Esophagus mucosa (tissue), 1 donor: ENCODE results near the gene PRAMEF17. TPM values are rescaled to one million over a fixed set of nuclear protein-coding genes. Genes with fewer than 3 reads are reported as not detected.
"Not testable (repeated sequence)": the region's sequence is repeated elsewhere in the genome, so short reads cannot be mapped to it uniquely, and the experiment has no call there.

ENCODE experiments used
- ATAC-seq: fragments of 200-7000 bp; cut with Tn5 transposase; one replicate; pipeline ENCODE4 v1.9.1; 2020
- total RNA-seq: library from RNA; stranded (reverse); gene quantifications from one replicate; pipeline ENCODE4 v1.2.4, GENCODE V29; 2023
- donor health status: DM: yes; HTN: yes; CAD: no.

PRAMEF17 gene, protein sequence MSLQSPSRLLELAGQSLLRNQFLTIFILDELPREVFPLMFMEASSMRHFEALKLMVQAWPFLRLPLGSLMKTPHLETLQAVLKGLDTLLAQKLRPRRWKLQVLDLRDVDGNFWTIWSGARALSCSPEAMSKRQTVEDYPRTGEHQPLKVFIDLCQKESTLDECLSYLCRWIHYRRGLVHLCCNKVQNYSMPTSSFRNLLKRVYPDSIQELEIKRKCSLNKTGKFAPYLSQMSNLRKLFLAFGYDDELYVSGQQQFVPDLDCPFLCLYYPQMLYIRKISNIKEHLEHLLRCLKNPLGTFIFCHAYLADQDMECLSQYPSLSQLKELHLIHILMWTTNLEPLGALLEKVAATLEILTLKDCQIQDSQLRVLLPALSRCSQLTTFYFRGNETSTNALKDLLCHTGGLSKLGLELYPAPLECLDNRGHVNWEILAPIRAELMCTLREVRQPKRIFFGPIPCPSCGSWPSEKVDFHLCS
- total RNA-seq = not detected

DNA sequence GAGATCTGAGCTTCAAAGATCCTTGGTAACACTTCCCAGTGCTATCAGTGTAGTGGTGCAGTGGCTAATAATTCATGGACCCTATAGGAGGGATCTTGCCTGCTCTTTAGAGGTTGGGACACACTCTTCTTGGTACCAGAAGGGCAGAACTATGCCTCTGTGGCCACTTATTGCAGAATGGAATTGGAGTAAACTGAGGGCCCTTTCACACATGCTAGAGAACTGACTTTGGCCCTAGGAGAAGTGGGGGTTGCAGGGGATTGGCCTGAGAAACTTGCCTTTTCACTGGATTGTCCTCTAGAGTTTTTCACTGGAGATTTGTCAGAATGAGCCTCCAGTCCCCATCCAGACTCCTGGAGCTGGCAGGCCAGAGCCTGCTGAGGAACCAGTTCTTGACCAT is at the start of gene PRAMEF17:
PRAMEF17 (plus strand) TSS at position 301 of the 400 bp plus-strand sequence; CDS start at position 327, 26 bp downstream.
- ATAC-seq = not testable (repeated sequence)

DNA sequence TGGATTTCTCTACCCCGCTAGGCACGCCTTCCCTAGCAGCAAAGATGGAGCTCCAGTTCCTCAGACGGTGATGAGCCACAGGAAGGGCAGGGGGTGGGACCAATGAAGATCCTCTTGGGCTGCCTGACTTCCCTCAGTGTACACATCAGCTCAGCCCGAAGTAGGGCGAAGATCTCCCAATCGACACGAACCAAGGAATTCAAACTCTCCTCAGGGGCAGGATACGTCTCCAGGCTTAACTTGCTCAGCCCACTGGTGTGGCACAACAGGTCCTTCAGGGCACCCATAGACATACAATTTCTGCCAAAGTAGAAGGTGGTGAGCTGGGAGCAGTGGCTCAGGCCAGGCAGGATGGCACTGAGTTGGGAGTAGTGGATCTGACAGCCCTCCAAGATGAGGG is 46.9 kb upstream of the PRAMEF17 start:
- not testable (repeated sequence) for ATAC-seq

DNA sequence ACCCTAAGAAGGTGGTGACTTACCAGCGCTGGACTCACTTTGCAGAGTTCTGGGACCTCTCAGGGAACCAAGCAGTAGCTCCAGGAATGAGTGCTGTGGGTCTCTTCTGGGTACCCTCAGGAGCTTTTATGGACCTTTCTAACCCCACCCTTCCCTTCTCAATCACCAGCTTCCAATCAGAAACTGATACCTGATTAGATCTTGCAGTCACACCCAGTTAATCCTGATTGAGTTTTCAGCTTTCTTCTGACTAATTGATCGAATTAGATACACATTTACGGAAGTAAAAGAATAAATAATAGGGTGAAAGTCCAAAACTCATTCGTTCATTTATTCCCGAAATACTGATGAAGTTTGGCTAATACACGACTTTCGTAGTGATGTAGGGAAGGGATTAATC is 42.4 kb upstream of the PRAMEF17 start, which contains the start of gene PRAMEF14:
PRAMEF14 (minus strand) TSS at position 101 of the 400 bp plus-strand sequence. CDS start 1,820 bp downstream, outside the sequence.
- not testable (repeated sequence) for ATAC-seq

DNA sequence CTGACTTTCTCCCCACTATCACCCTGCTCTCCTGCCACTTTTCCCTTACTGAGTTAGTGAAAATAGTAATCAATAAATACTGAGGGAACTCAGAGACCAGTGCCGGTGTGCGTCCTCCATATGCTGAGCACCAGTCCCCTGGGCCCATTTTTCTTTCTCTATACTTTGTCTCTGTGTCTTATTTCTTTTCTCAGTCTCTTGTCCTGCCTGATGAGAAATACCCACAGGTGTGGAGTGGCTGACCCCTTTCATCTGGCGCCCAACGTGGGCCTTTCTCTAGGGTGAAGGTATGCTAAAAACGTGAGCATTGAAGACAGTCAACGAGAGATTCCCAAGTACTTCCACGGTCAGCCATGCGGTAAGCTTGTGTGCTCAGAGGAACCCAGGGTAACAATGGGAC is 36.0 kb upstream of the PRAMEF17 start:
- not testable (repeated sequence) for ATAC-seq

DNA sequence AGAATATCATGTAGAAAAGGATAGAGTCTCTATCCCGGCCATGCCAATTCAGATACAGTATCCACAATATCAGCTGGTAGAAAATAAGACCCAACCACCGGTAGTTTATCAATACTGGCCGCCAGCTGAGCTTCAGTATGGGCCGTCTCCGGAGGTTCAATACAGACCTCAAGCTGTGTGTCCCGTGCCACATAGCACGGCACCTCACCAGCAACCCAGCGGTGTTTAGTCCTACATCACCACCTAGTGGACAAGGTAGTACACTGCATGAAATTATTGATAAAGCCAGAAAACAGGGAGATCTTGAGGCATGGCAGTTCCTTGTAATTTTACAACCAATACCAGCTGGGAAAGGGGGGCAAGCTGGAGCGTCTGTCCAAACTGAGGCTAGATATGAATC is 35.0 kb upstream of the PRAMEF17 start:
- not testable (repeated sequence) for ATAC-seq

DNA sequence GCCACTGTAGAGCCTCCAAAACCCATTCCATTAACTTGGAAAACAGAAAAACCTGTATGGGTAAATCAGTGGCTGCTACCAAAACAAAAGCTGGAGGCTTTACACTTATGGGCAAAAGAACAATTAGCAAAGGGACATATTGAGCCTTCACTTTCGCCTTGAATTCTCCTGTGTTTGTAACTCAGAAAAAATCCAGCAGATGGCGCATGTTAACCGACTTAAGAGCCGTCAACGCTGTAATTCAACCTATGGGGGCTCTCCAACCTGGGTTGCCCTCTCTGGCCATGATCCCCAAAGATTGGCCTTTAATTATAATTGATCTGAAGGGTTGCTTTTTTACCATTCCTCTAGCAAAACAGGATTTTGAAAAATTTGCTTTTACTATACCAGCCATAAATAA is 32.7 kb upstream of the PRAMEF17 start:
- ATAC-seq = not testable (repeated sequence)

DNA sequence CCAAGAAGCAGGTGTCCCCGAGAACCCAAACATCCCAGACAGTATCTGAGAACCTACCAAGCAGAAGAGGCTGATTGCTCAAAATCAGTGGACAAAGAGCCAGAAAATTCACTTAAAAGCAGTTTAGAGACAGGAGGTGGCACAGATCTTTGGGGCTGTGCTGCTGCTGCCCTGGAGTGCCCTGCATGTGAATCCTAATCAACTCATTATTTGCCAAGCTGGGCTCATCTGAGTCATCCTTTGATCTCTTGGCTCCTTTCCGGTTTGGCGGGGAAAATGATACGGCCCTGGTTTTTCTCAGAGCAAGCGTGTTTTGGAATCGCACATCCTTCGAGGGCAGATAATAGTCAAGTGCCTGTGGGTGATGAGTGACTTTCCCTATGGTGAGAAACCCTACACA is 27.1 kb upstream of the PRAMEF17 start:
- not testable (repeated sequence) for ATAC-seq

DNA sequence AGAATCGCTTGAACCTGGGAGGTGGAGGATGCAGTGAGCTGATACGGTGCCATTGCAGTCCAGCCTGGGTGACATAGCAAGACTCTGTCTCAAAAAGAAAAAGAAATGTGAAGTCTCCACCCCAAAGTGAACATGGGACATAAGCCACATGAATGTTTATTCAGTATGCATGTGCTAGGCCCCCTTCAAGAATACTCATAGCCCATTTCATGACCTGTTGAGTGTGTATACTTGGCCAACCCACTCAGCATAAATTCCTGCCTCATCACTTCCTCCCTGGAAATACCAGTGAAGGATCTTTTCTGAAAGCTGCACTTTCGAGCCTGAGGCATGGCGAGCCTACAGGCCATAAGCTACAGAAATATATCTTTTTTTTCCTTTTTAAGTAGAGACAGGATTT is 24.5 kb upstream of the PRAMEF17 start:
- not testable (repeated sequence) for ATAC-seq

DNA sequence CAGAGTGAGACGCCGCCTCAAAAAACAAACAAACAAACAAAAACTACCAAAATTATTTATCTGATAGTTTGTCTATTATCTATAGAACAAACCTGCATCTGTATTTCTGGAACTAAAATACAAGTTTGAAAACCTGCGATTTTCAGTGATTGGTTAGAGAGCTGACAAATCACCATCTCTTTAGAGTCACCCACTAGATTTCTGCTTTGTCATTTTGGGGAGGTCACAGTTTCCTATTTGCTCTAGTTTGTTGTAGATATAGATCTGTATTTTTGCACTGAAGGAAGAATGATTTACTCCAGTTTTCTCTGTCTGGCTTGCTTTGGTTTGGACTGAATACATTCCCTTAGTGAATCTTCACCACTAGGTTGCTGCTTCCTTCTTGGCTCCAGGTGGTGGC is 22.9 kb upstream of the PRAMEF17 start:
- not testable (repeated sequence) for ATAC-seq

DNA sequence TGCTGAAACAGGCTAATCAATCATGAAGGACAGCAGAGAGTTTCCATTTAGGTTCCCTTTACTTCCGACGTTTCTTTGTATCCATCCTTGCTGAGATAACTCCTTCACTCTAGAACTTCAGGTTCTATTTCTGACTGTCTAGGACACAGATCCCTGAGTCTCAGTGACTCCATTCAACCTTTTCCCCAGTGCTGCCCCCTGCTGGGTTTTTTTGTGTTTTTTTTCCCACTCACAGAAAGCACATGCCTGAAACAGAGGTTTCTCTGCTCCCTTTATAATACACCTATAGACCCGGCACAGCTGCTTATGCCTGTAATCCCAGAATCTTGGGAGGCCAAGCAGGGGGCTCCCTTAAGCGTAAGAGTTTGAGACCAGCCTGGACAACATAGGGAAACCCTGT is 20.9 kb upstream of the PRAMEF17 start:
- ATAC-seq = not testable (repeated sequence)

DNA sequence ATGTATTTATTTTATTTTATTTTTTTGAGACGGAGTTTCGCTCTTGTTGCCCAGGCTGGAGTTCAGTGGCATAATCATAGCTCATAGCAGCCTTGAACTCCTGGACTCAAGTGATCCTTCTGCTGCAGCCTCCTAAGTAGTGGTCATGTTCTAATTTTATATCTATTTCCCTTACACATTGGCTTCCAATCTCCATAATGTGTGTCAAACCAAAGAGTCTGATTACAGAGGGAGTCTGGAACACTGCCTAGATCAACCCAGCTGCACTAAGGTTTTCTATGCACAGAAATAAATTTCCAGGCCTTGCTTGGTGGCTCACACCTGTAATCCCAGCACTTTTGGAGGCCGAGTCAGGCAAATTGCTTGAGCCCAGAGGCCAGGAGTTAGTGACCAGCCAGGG is 10.4 kb upstream of the PRAMEF17 start:
- ATAC-seq = not testable (repeated sequence)

DNA sequence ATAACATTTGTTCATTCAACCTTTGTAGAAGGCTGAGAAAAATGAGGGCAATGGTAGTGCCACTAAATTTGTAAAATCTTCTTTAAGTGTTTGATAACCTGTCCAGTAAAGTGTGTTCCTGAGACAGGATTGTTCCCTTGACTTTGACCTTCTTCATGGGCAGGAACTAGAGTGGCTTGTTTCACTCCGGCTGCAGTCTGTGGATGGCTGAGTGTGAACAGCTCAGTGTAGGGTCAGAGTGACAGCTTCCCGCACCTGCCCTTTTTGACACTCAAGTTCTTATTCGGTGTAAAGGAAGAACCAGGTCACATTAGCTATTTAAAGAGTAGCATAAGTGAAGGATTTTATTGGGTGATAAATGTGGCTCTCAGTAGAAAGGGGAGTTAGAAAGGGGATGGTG is 9.1 kb upstream of the PRAMEF17 start:
- ATAC-seq = not testable (repeated sequence)

DNA sequence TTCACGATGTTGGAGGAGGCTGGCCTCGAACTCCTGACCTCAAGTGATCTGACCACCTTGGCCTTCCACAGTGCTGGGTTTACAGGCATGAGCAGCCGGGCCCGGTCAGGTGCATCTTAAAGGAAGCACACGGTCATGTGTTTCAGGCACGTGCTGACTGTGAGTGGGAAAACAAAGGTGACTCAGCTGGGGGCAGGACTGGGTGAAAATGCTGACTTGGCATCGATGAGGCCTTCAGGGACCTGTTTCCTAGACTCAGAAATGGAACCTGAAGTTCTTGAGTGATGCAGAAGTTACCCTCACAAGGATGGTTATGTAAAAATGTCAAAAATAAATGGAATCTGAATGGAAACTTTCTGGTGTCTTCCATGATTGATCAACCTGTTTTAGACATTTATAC is 3.6 kb downstream of the PRAMEF17 start:
- ATAC-seq = not testable (repeated sequence)

DNA sequence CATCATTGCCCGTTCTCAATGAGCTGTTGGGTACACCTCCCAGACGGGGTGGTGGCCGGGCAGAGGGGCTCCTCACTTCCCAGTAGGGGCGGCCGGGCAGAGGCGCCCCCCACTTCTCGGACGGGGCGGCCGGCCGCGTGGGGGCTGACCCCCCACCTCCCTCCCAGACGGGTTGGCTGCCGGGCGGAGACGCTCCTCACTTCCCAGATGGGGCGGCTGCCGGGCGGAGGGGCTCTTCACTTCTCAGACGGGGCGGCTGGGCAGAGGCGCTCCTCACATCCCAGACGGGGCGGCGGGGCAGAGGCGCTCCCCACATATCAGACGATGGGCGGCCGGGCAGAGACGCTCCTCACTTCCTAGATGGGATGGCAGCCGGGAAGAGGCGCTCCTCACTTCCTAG is 5.3 kb downstream of the PRAMEF17 start:
- not testable (repeated sequence) for ATAC-seq

DNA sequence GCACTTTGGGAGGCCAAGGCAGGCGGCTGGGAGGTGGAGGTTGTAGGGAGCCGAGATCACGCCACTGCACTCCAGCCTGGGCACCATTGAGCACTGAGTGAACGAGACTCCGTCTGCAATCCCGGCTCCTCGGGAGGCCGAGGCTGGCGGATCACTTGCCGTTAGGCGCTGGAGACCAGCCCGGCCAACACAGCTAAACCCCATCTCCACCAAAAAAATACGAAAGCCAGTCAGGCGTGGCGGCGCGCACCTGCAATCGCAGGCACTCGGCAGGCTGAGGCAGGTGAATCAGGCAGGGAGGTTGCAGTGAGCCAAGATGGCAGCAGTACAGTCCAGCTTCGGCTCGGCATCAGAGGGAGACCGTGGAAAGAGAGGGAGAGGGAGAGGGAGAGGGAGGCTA is 5.9 kb downstream of the PRAMEF17 start:
- ATAC-seq = not testable (repeated sequence)

DNA sequence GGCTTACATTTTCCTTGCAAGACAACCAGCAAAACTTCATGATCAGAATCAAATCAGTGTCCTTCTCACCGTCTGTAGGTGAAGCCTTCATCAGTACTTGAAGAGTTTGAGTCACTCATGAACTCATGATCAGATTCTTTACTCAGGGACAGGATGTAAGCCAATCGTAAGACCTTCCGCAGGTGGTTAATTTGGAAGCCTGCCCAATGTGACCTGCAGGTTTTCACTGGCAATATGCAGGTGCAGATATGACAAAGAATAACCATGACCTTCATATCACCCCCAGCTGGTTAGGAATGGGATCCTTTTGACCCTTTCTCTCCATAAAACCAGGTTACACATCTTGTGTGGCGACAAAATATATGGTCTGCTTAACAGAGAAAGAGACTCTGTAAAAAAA is 18.4 kb downstream of the PRAMEF17 start:
- no peak for ATAC-seq

DNA sequence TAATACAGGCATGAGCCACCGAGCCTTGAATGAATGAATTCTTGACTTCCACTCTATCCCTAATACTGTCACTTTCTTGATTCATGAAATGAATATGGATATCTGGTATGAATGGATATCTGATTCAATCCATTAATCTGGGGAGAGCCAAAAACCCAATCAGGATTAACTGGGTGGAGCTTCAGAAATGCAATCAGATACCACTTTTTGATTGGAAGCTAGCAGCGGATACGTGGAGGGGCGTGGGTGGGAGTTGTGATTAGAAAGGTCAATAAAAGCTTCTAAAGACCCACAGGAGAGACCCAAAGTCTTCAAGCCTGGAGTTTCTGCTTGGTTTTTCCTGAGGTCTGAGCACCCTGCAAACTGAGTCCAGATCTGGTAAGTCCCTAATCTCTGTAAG is 20.7 kb downstream of the PRAMEF17 start, which contains the start of gene PRAMEF20:
PRAMEF20 (plus strand) TSS at position 301 of the 400 bp plus-strand sequence. CDS start 5,905 bp downstream, outside the sequence.
- ATAC-seq = not testable (repeated sequence)

DNA sequence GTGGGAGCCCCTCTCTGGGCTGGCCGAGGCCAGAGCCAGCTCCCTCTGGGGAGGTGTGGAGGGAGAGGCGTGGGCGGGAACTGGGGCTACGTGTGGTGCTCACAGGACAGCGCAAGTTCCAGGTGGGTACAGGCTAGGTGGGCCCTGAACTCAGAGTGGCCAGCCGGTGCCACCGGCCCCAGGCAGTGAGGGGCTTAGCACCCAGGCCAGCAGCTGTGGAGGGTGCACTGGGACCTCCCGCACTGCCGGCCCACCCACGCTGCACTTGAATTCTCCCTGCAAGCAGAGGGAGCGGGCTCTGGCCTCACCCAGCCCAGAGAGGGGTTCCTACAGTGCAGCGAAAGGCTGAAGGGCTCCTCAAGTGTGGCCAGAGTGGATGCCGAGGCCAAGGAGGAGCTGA is 41.1 kb downstream of the PRAMEF17 start:
- no peak for ATAC-seq

DNA sequence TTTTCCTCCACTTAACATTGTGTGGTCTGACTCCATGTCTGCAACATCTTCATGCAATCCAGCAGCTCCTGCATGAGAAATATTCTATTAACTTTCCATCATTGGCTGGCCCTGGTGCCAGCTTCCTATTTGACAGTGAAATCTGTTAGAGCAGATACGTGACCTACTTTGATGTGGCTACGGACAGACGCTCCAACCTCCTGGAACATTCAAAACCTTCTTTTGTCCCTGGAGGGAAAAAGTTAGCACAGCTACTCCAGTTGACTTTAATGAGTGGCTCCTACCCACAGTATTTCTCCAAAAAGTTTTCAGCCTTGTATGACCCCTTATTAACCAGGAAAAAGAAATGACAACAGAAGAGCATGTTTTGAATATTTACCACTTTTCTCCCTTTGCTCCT is 42.8 kb downstream of the PRAMEF17 start:
- ATAC-seq = no peak

DNA sequence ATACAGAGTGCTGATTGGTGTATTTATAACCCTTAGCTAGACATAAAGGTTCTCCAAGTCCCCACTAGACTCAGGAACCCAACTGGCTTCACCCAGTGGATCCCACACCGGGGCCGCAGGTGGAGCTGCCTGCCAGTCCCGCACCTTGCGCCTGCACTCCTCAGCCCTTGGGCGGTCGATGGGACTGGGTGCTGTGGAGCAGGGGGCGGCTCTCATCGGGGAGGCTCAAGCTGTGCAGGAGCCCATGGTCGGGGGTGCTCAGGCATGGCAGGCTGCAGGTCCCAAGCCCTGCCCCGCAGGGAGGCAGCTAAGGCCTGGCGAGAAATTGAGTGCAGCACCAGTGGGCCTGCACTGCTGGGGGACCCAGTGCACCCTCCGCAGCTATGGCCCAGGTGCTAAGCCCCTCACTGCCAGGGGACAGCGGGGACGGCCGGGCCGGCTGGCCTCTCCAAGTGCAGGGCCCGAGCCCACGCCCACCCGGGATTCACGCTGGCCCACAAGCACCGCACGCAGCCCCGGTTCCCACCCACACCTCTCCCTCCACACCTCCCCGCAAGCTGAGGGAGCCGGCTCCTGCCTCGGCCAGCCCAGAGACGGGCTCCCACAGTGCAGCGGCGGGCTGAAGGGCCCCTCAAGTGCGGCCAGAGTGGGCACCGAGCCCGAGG is 44.4 kb downstream of the PRAMEF17 start:
- ATAC-seq = not testable (repeated sequence)

DNA sequence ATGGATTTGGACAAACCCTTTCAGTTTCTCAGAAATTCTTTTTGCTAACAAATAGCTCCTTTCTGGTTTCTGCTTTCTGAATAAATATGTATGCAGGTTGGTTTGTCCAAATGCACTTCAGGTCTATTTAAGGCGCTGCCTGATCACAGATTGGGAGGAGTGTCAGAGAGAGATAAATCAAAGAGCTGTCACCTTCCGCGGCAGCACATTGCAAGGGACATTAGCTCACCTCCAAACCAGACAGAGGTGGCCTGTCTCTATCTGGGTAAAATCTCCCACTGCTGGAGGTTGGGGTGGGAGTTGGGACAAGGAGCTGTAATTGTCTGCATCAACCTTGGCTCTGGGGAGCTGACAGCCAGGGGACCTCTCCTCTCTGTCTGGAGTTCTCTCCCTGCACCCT is 46.0 kb downstream of the PRAMEF17 start:
- ATAC-seq = no peak

DNA sequence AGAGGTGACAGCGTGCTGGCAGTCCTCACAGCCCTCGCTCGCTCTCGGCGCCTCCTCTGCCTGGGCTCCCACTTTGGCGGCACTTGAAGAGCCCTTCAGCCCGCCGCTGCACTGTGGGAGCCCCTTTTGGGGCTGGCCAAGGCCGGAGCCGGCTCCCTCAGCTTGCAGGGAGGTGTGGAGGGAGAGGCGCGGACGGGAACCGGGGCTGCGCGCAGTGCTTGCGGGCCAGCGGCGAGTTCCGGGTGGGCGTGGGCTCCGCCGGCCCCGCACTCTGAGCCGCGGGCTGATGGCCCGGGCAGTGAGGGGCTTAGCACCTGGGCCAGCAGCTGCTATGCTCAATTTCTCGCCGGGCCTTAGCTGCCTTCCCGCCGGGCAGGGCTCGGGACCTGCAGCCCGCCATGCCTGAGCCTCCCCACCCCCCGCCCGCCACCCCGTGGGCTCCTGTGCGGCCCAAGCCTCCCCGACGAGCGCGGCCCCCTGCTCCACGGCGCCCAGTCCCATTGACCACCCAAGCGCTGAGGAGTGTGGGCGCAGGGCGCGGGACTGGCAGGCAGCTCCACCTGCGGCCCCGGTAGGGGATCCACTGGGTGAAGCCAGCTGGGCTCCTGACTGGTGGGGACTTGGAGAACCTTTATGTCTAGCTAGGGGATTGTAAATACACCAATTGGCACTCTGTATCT is 49.8 kb downstream of the PRAMEF17 start:
- ATAC-seq = not testable (repeated sequence)
